ENCODE data around the gene BCAS3.

The BCAS3 gene

DNA sequence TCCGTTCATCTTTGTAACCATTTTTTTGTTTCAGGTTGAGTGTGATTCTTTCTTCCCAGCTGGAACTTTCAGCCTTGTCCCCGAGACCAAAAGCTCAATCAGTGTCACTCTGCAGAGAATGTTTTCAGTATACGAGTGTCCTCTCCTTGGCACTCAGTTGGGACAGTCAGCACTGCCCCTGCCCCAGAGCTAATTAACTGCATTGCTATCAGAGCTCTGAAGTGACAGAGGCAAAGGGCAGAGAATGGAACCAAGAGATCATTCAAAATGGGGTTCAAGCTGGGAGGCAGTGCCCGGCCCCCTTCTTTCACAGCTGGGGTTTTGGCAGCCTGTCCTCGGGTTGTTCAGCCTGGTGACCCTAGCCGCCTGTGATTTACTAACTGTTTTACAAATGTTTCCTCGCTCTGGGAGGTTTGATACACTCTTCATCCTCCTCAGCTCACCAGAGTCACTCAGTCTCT lies 526.0 kb downstream of the BCAS3 start:
- no peaks in the 10 kb centered on the region for H3K79me2 ChIP-seq (ENCODE audit: insufficient read depth, low read length)
- no peak overlapping the region for H3K4me2 ChIP-seq (ENCODE audit: low read length)
- no peak overlapping the region for H3K4me3 ChIP-seq (ENCODE audit: low read depth, low read length, poor library complexity, severe bottlenecking)
- no peak overlapping the region for H3K27ac ChIP-seq (ENCODE audit: low read depth, low read length, poor library complexity, severe bottlenecking)
- H3K9me3 ChIP-seq (ENCODE audit: low read length) = no peaks in the 10 kb centered on the region
- no peaks in the 10 kb centered on the region for H3K36me3 ChIP-seq (ENCODE audit: insufficient read depth, low read length)
- H3K9me2 ChIP-seq (ENCODE audit: low read depth, low read length) = no peaks in the 10 kb centered on the region
- no peaks in the 10 kb centered on the region for H3K27me3 ChIP-seq (ENCODE audit: insufficient read depth, low read length)
- no peak overlapping the region for H2AFZ ChIP-seq (ENCODE audit: low read length)
- no peak overlapping the region for H3K9ac ChIP-seq (ENCODE audit: low read length)
- H3F3A ChIP-seq (ENCODE audit: insufficient read depth, low read length) = no peaks in the 10 kb centered on the region
- H3K4me1 ChIP-seq (ENCODE audit: insufficient read depth, low read length, severe bottlenecking) = no peaks in the 10 kb centered on the region
- TF ChIP-seq EZH2 (IDR thresholded peaks at IDR 0.05; ENCODE audit: borderline replicate concordance, low read length) = no peak
- TF ChIP-seq, protein P1, sequence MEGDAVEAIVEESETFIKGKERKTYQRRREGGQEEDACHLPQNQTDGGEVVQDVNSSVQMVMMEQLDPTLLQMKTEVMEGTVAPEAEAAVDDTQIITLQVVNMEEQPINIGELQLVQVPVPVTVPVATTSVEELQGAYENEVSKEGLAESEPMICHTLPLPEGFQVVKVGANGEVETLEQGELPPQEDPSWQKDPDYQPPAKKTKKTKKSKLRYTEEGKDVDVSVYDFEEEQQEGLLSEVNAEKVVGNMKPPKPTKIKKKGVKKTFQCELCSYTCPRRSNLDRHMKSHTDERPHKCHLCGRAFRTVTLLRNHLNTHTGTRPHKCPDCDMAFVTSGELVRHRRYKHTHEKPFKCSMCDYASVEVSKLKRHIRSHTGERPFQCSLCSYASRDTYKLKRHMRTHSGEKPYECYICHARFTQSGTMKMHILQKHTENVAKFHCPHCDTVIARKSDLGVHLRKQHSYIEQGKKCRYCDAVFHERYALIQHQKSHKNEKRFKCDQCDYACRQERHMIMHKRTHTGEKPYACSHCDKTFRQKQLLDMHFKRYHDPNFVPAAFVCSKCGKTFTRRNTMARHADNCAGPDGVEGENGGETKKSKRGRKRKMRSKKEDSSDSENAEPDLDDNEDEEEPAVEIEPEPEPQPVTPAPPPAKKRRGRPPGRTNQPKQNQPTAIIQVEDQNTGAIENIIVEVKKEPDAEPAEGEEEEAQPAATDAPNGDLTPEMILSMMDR (IDR thresholded peaks at IDR 0.05; ENCODE audit: low read length) = no peak
- H4K20me1 ChIP-seq (ENCODE audit: insufficient read depth, low read length) = no peaks in the 10 kb centered on the region

DNA sequence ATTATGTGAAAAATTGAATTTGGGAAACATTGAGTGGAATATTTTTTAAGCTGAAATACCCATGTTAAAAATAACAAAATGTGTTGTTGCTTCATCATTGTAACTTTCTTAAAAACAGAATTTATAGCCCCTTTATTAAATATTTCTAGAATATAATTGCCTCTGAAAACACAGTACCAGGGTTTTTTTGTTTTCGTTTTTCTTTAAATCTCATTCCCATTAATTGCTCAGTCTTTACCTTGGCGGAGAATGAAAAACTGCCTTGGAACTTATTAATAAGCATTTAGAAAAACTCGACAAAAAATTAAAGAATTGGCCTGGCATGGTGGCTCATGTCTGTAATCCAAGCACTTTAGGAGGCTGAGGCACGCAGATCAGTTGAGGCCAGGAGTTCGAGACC lies 526.8 kb downstream of the BCAS3 start:
- Histone ChIP-seq H3K27ac (ENCODE audit: low read depth, low read length, poor library complexity, severe bottlenecking) (no peak overlapping the region), H4K20me1 (ENCODE audit: insufficient read depth, low read length) (no peaks in the 10 kb centered on the region), H3K27me3 (ENCODE audit: insufficient read depth, low read length) (no peaks in the 10 kb centered on the region), H3K9ac (ENCODE audit: low read length) (no peak overlapping the region), H3K79me2 (ENCODE audit: insufficient read depth, low read length) (no peaks in the 10 kb centered on the region), H3K4me3 (ENCODE audit: low read depth, low read length, poor library complexity, severe bottlenecking) (no peak overlapping the region), H2AFZ (ENCODE audit: low read length) (no peak overlapping the region), H3F3A (ENCODE audit: insufficient read depth, low read length) (no peaks in the 10 kb centered on the region), H3K4me2 (ENCODE audit: low read length) (no peak overlapping the region), H3K9me3 (ENCODE audit: low read length) (no peaks in the 10 kb centered on the region), H3K9me2 (ENCODE audit: low read depth, low read length) (no peaks in the 10 kb centered on the region), H3K4me1 (ENCODE audit: insufficient read depth, low read length, severe bottlenecking) (no peaks in the 10 kb centered on the region), H3K36me3 (ENCODE audit: insufficient read depth, low read length) (no peaks in the 10 kb centered on the region)
- TF ChIP-seq, protein P1 (IDR thresholded peaks at IDR 0.05; ENCODE audit: low read length) = no peak
- no peak for TF ChIP-seq EZH2 (IDR thresholded peaks at IDR 0.05; ENCODE audit: borderline replicate concordance, low read length)

DNA sequence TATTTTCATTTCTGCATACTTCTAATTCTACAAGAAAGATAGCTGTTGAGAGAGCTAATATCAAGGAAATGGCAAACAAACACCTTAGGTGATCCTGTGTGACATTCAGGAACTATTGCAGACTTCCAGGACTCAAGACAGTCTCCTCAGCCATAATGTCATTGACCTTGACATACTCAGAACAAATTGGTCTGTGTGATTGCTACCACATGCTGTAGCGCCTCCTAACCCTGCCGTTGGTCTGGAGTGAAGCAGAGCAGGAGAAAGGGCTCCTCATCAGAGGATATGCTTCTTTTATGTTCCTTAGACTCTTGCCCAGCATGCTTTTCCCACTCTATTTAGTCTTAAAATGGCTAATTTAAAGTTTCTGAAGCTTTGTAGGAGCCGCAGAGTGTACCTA lies 527.8 kb downstream of the BCAS3 start:
- no peaks in the 10 kb centered on the region for H3K27me3 ChIP-seq (ENCODE audit: insufficient read depth, low read length)
- TF ChIP-seq, protein P1 (IDR thresholded peaks at IDR 0.05; ENCODE audit: low read length) = no peak
- TF ChIP-seq EZH2 (IDR thresholded peaks at IDR 0.05; ENCODE audit: borderline replicate concordance, low read length) = no peak
- H3K4me2 ChIP-seq (ENCODE audit: low read length) = no peak overlapping the region
- H3K79me2 ChIP-seq (ENCODE audit: insufficient read depth, low read length) = no peaks in the 10 kb centered on the region
- no peak overlapping the region for H3K9ac ChIP-seq (ENCODE audit: low read length)
- H3K4me1 ChIP-seq (ENCODE audit: insufficient read depth, low read length, severe bottlenecking) = no peaks in the 10 kb centered on the region
- H4K20me1 ChIP-seq (ENCODE audit: insufficient read depth, low read length) = no peaks in the 10 kb centered on the region
- no peak overlapping the region for H3K4me3 ChIP-seq (ENCODE audit: low read depth, low read length, poor library complexity, severe bottlenecking)
- H3K36me3 ChIP-seq (ENCODE audit: insufficient read depth, low read length) = no peaks in the 10 kb centered on the region
- no peak overlapping the region for H2AFZ ChIP-seq (ENCODE audit: low read length)
- H3K9me3 ChIP-seq (ENCODE audit: low read length) = no peaks in the 10 kb centered on the region
- no peaks in the 10 kb centered on the region for H3K9me2 ChIP-seq (ENCODE audit: low read depth, low read length)
- H3K27ac ChIP-seq (ENCODE audit: low read depth, low read length, poor library complexity, severe bottlenecking) = no peak overlapping the region
- no peaks in the 10 kb centered on the region for H3F3A ChIP-seq (ENCODE audit: insufficient read depth, low read length)

Measured in OCI-LY1 (cell line).